ENCODE data around the gene KRT222.

The KRT222 gene

DNA sequence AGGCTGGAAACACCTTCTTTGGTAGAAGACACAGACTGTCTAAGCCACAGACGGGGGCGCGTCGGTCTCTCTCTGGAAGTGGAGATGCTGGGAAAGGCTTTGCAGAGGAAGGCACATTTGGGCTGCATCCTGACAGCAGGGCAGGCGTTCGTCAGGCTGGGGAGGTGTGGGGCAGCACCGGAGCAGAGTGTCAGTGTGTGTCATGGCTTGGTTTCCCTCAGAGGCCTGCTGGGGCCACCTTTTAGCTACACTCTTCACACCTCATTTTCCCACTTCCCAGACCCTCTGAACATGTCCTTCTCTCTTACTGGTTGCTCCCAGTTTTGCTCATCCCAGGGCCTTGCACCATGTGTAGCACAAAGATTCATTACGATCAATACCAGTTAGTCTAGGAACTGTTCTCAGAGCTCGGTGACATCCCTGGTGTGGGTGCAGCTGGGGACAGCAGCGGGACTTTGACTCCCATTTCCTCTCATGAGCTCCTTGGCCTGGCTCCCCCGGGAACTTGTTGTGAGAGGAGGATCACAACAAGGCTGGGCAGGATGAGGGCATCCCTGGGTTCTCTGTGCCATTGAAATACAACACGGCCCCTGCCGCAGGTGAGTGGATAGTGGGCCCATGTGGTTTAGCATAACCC is 50.4 kb downstream of the KRT222 start:
- no peak for DNase-seq

DNA sequence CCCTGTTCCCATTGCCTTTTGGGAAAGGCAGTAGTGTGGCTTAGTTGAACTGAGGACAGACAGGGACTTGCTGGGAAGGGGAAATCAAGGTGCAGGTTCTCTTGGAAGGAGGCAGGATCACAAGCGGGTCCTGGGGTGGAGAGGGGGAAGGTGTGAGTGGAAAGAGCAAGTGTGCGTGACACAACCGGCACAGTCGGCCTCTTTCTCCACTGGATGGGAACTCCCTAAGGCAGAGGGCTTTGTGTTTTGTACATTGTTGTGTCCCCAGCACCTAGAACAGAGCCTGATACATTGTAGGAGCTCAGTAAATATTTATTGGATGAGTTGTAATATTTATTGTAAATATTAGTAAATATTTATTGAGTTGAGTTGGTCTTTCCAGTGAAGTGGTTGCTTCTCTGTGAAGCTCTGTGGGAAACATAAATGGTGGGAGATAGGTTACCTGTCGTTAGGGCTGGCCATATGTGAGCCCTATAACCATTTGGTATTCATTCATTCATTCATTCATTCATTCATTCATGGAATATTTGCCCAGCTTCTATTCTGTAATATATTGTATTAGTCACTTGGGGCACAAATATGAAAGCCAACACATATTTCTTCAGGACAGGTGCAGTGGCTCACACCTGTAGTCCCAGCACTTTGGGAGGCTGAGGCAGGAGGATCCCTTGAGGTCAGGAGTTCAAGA is 51.4 kb downstream of the KRT222 start:
- no peak for DNase-seq

DNA sequence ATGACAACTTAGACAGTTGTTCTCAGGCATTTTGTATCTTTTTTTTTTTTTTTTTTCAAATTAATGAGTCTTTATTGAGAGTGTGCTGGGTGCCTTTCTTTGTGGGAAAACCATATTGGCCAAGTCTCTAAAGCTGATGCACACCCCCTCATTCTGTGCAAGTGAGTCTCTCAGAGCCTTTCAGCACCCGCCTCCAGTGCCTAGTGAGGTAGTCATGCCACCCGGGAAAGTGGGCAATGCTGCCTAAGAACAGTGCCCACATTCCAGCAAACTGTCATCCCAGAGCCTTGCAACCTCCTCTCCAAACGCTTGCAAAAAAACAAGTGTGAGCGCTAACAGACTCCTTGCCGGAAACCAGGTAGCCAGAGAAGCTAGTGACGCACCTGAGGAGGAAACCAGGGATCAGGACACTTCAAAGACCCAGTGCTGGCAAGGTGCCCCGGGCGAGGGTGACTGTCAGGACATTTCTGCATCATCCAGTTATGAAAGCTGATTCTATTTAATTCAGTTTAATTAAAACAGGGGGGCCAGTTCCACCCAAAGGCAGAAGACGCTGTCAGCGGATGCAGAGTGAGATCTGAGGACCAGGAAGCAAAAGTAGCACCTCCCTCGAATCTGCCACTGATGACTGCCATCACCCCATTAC is 52.3 kb downstream of the KRT222 start:
- DNase-seq = no peak

DNA sequence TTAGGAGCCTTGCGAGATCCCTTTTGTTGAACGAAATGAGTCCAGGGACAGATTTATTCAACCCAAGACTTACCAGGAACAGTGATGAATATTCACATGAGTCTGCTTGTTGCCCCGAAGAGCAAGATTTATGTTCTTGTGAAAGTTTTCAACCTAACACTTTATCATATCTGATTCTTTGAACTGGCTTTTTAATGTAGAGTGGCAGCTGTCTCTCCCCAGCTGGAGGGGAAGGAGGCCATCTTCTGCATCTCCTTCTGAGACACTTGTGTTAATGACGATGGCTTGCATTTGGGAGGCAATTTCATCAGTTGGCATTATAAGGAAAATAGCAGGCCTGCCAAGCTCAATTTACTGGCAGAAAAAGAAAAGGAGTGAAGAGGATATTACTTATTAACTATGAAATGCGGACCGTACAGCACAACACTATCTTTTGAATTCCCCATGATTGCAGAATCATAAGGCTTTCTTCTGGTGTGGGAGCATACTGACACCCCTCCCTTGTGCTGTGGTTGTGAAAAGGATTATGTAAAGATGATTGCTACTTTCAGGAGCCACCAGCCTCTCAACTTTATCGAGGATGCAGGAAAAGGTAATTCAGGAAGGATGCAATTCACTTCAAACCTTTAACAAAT is 53.0 kb downstream of the KRT222 start:
- DNase-seq = no peak

DNA sequence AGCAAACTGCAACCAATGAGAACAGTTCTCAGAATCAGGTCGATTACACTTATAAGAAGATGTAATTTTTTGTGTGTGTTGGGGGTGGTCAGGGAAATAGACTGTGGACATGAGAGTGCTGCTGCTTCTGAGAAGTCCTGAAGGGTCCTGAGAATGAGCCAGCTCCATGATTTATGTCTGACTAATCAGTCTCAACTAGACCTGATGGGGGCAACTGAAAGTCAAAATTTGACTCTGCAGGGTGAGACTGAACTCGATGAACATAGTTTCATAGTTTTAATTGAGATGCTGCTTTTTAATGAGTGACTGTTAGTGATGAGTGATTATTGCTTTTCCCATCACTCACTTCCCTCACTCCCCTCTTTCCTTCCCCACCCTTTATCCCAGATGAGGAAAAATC is 54.6 kb downstream of the KRT222 start:
- DNase-seq = no peak

DNA sequence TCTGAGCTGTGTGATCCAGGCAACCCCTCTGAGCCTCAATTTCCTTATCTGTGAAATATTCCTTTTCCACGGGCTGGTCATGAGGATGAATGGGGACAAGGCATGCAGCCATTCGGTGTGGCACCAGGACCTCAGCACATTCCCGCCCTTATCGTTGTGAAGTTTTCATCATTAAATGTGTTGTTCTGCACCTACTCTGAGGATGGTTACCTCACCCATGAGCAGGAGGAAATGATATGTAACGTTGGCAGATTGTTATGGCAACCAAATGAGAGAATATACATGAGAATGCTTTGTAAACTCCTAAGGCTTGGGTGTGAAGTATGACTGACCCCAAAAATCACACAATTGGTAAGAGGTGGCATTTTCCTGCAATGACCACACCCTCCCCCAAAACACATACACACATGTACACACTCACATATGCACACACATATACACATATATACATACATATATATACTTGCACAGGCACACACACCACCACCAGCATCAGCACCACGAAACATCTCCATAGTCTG is 56.9 kb downstream of the KRT222 start:
- no peak for DNase-seq

DNA sequence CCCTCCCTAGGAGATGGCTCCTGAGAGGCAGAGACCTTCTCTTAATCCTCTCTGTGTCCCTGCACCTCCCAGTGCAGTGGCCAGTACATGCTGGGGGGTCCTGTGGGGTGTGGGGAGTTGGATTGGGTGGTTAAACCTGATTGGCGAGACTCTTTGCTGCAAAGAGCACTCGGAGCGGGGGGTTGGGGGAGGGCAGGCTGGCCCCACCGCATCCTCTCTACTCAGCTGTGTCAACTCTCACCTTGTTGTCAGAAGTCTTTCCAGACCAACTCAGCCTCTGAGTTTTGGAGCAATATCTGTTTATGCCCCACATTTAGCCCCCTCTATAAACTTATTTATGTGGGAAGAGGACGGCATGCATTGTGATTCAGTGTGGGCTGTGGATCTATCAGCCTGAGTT is 57.3 kb downstream of the KRT222 start:
- no peak for DNase-seq

DNA sequence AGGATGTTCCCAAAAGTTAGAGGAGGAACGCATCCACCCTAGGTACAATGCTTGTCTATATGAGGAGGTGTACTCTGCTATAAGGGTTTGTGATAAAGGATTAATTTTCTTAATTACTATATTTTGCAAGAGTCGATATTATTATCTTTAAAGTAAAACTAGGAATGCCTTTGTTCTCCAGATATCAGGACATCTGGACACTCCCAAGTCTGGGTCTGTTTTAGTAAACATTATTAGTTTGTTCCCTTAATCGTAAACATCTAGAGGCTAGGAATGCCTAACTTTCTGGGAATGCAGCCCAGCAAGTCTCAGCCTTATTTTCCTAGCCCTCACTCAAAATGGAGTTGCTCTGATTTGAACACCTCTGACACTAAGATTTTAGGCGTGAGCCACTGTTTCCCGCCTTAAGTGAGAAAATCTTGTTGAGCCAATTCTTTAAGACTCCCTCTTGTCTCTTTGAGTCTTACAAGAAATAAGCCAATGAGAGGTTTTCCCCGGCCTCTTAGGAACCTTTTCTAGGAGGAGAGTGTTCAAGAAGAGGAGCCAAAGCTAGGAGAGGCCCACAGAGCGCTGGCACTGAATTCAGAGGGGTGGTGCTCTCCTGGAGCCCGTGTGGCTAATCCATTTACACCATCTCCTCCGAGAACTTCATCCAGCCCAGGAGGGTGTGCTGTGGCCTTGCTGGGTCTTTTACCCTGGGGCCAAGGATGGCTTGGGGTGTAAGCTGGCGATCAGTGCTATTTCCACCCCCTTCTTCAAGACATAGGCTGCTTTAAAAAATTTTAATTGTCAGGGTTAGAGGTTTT is 58.2 kb downstream of the KRT222 start:
- DNase-seq = no peak

DNA sequence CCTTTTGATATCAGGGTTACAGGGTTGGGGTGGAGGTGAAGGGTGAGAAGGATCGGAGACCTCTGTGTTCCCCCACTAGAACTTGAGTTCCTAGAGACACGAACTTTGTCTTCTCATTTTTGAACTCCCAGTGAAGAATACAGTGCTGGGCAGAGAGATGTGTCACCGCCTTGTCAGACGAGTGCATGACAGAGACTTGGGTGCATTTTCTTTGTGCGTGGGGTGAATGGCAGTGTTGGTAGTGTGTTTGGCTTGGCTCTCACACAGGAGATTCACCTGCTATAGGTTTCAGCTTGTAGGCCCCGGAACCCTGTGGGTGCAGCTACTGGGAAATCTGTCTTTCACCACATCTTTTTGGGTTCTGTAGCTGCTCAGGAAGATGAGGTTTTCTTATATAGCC is 59.7 kb downstream of the KRT222 start:
- no peak for DNase-seq

All from fibroblast of skin of scalp (primary cell).